Esophagus muscularis mucosa (tissue), 4 donors: ENCODE results near the gene ZNF341. TPM values are rescaled to one million over a fixed set of nuclear protein-coding genes. Genes with fewer than 3 reads are reported as not detected.
"Not testable (repeated sequence)": the region's sequence is repeated elsewhere in the genome, so short reads cannot be mapped to it uniquely, and the experiment has no call there.

ENCODE experiments used
- DNase-seq: peaks from one replicate; pipeline ENCODE4 v3.0.0-alpha.2; 2017; ENCODE audit errors: extremely low spot score
- H3K27ac ChIP-seq, 4 donors: fragments of 200-600 bp; sonication (generic); replicated peaks in 1 of 4; 1 replicate in 3 of 4; 2 replicates in 1 of 4; pipeline ENCODE4 v1.5.1; 2016 to 2019; ENCODE audit warnings: mild to moderate bottlenecking in 1 of 4
- H3K27me3 ChIP-seq, 4 donors: fragments of 200-600 bp; sonication (generic); one replicate each; pipeline versions ENCODE4 v1.5.1 to v1.6.0; 2016 to 2019
- H3K36me3 ChIP-seq, 4 donors: fragments of 200-600 bp; sonication (generic); one replicate each; pipeline ENCODE4 v1.5.1; 2016 to 2019
- H3K4me1 ChIP-seq, 4 donors: fragments of 200-600 bp; sonication (generic); one replicate each; pipeline ENCODE4 v1.5.1; 2016 to 2019
- H3K4me3 ChIP-seq, 4 donors: fragments of 200-600 bp; sonication (generic); 1 replicate in 2 of 4; 2 replicates in 2 of 4; pipeline ENCODE4 v1.5.1; 2016 to 2019; ENCODE audit warnings: mild to moderate bottlenecking in 4 of 4, moderate library complexity in 1 of 4
- H3K9me3 ChIP-seq, 4 donors: fragments of 200-600 bp; sonication (generic); 1 replicate in 3 of 4; 2 replicates in 1 of 4; pipeline ENCODE4 v1.5.1; 2016 to 2019
- CTCF ChIP-seq, 3 experiments: fragments of 200-600 bp in 2 of 3; fragments of 450-650 bp in 1 of 3; sonication (generic) in 2 of 3; IDR thresholded peaks; one replicate each; pipeline ENCODE4 v1.5.1; 2017 to 2019; ENCODE audit warnings: antibody characterized with exemption in 3 of 3, mild to moderate bottlenecking in 2 of 3, moderate library complexity in 1 of 3
- EP300 ChIP-seq: sonication (generic); formaldehyde crosslinking; IDR thresholded peaks from one replicate; pipeline ENCODE4 v1.6.1; 2017; ENCODE audit warnings: antibody characterized with exemption
- POLR2A ChIP-seq: fragments of 450-650 bp; IDR thresholded peaks from one replicate; pipeline ENCODE4 v1.6.1; 2017; ENCODE audit warnings: antibody characterized with exemption, moderate library complexity, mild to moderate bottlenecking, low read depth
- POLR2AphosphoS5 ChIP-seq, 2 donors: sonication (generic); formaldehyde crosslinking; IDR thresholded peaks; one replicate each; pipeline ENCODE4 v1.6.1; 2017; ENCODE audit warnings: antibody characterized with exemption in 2 of 2
- WGBS: methylation state at CpG from one replicate; pipeline ENCODE4 v1.1.5; 2018; 5-methylcytosine and 5-hydroxymethylcytosine counted together
- intact Hi-C: fragments of 100-400 bp; cut with DNase I; formaldehyde crosslinking; loops from one replicate; pipeline ENCODE4 v1.15.1; 2023
- total RNA-seq, 4 donors: library from RNA; depleted of rRNA; stranded (reverse); fragments of >200 nt; gene quantifications; one replicate each; pipeline versions ENCODE4 v1.1.0 to v1.2.1, GENCODE V29; 2016

The ZNF341 gene
- total RNA-seq, 4 donors from 2014 or later = 1.7 to 4.2 (median 3.4) TPM

GRCh38 chr20:33791540-33791939, 59.7 kb downstream of the ZNF341 start:
- Histone ChIP-seq H3K36me3 (peaks cover 5 to 26% (median 9%) of the 10 kb centered on the region in 4 donors), H3K27ac (no peak overlapping the region), H3K4me3 (no peak overlapping the region), H3K4me1 (peaks cover 23 to 38% (median 27%) of the 10 kb centered on the region in 4 donors), H3K9me3 (no peaks in the 10 kb centered on the region), H3K27me3 (no peaks in the 10 kb centered on the region)
- TF ChIP-seq EP300 (no peak), POLR2A (no peak), POLR2AphosphoS5 (IDR thresholded peaks at IDR 0.05) (no peak), CTCF (IDR thresholded peaks at IDR 0.05) (no peak)
- intact Hi-C loops = no loop called here
- 97% methylated on average over 9 of the region's 9 CpGs for WGBS
- no peak for DNase-seq

GRCh38 chr20:33791959-33792597, 60.3 kb downstream of the ZNF341 start:
- no peaks in the 10 kb centered on the region for H3K9me3 ChIP-seq
- no peak for TF ChIP-seq EP300
- TF ChIP-seq POLR2AphosphoS5 (IDR thresholded peaks at IDR 0.05) = no peak
- TF ChIP-seq CTCF (IDR thresholded peaks at IDR 0.05) = peak; percentile 64 to 83 (median 67)
- H3K27me3 ChIP-seq = no peaks in the 10 kb centered on the region
- no peak overlapping the region for H3K4me3 ChIP-seq
- intact Hi-C loops = no loop called here
- DNase-seq = no peak
- WGBS = 71% methylated on average over 8 of the region's 13 CpGs
- H3K4me1 ChIP-seq = peaks cover 23 to 38% (median 27%) of the 10 kb centered on the region in 4 donors
- H3K27ac ChIP-seq = no peak overlapping the region
- H3K36me3 ChIP-seq = peaks cover 5 to 26% (median 9%) of the 10 kb centered on the region in 4 donors

- H3K27me3 ChIP-seq, H3K4me3 ChIP-seq, H3K9me3 ChIP-seq, DNase-seq, intact Hi-C loops: not testable (repeated sequence)
- peaks cover 23 to 38% (median 27%) of the 10 kb centered on the region in 4 donors for H3K4me1 ChIP-seq
- WGBS = 64% methylated on average over 3 of the region's 3 CpGs
- H3K27ac ChIP-seq = peak overlapping the region in 3 of 4 donors; percentile 28 to 52 (median 51)
- H3K36me3 ChIP-seq = peaks cover 5 to 26% (median 9%) of the 10 kb centered on the region in 4 donors
Observed at GRCh38 chr20:33792598-33792989, 60.8 kb downstream of the ZNF341 start.

GRCh38 chr20:33793011-33793931, 61.5 kb downstream of the ZNF341 start:
- 49% methylated on average over 21 of the region's 21 CpGs for WGBS
- Histone ChIP-seq H3K9me3 (no peaks in the 10 kb centered on the region), H3K27me3 (no peaks in the 10 kb centered on the region), H3K4me3 (no peak overlapping the region), H3K4me1 (peaks cover 23 to 35% (median 27%) of the 10 kb centered on the region in 4 donors), H3K36me3 (peaks cover 5 to 26% (median 9%) of the 10 kb centered on the region in 4 donors), H3K27ac (peak overlapping the region; percentile 28 to 52 (median 48))
- DNase-seq = no peak
- intact Hi-C loops = no loop called here
- TF ChIP-seq POLR2AphosphoS5 (IDR thresholded peaks at IDR 0.05) (no peak), POLR2A (no peak), EP300 (no peak), CTCF (IDR thresholded peaks at IDR 0.05) (no peak)

- intact Hi-C loops = no loop called here
- Histone ChIP-seq H3K36me3 (peaks cover 0 to 4% (median 2%) of the 10 kb centered on the region in 4 donors), H3K4me3 (no peak overlapping the region), H3K27me3 (no peaks in the 10 kb centered on the region), H3K9me3 (no peaks in the 10 kb centered on the region), H3K4me1 (peaks cover 7 to 13% (median 10%) of the 10 kb centered on the region in 4 donors), H3K27ac (no peak overlapping the region)
- no peak for DNase-seq
- 85% methylated on average over 9 of the region's 9 CpGs for WGBS
- TF ChIP-seq POLR2AphosphoS5 (IDR thresholded peaks at IDR 0.05) (no peak), CTCF (IDR thresholded peaks at IDR 0.05) (no peak), EP300 (no peak), POLR2A (no peak)
Observed at GRCh38 chr20:33796263-33796906, 64.6 kb downstream of the ZNF341 start.
